ENCODE data around the gene EIF4E3.
A peak's percentile ranks its signal among the peaks of the same experiment; 100 is the strongest.

Gene EIF4E3

DNA sequence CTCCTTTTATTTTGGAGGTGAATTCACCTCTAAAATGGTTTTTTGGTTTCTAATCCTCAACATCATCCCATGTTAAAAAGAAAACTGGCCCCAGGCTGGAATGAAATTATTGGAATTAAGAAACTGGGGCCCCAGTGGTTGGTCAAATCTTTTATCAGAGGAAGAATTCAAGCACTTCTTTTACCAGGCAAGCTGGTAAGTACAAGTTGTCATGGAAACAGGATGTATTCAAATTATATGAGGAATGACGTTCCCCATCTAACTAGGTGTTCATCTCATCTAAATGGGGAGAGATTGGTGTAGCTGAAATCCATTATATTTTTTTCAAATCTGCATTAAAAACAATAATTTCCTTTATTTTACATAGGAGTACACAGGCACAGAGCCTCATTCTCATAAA, 9.7 kb upstream of the EIF4E3 start:
- no peak for DNase-seq (ENCODE audit: low read depth)
- no peak overlapping the region for H3K4me3 ChIP-seq (ENCODE audit: low read length)
- TF ChIP-seq, protein P1, sequence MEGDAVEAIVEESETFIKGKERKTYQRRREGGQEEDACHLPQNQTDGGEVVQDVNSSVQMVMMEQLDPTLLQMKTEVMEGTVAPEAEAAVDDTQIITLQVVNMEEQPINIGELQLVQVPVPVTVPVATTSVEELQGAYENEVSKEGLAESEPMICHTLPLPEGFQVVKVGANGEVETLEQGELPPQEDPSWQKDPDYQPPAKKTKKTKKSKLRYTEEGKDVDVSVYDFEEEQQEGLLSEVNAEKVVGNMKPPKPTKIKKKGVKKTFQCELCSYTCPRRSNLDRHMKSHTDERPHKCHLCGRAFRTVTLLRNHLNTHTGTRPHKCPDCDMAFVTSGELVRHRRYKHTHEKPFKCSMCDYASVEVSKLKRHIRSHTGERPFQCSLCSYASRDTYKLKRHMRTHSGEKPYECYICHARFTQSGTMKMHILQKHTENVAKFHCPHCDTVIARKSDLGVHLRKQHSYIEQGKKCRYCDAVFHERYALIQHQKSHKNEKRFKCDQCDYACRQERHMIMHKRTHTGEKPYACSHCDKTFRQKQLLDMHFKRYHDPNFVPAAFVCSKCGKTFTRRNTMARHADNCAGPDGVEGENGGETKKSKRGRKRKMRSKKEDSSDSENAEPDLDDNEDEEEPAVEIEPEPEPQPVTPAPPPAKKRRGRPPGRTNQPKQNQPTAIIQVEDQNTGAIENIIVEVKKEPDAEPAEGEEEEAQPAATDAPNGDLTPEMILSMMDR (IDR thresholded peaks at IDR 0.05; ENCODE audit: insufficient read depth, low read depth, low read length, missing control alignments) = no peak

DNA sequence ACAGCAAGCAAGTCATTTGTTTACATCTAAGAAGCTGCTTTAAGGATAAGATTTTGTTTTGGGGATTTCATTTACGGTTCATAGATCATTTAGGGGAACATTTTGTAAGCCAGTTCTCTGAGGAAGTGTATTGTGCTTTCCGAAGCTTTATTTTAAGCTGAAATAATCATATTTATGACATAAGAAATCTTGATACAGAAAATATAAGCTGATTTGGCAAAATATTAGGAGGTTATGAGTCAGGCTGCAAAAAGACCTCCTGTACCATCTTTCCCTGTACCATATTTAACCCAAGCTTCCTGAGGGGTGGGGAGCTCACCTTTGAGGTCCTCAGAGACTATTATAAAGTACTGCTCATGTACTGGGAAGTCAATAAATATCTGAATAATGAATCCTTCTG, 8.1 kb upstream of the EIF4E3 start:
- no peak for DNase-seq (ENCODE audit: low read depth)
- TF ChIP-seq, protein P1 (IDR thresholded peaks at IDR 0.05; ENCODE audit: insufficient read depth, low read depth, low read length, missing control alignments) = no peak
- H3K4me3 ChIP-seq (ENCODE audit: low read length) = no peak overlapping the region

DNA sequence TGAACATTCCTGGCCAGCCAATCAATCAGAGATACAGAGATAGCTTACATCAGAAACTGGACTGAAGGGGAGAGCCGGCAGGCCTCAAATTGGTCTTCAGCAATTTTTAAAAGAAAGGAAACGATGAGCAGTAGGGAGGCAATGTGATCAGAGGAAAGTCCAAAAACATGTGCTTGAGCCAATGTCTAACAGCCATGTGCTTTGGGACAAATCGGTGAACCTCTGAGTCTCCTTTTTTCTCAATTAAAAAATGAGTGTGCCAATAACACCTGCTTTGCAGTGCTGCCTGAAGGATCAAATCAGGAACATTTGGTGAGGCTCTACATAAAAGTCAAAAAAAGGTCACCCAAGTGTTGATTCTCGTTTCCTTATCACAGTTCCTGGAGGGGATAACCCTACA, 7.4 kb upstream of the EIF4E3 start:
- TF ChIP-seq, protein P1 (IDR thresholded peaks at IDR 0.05; ENCODE audit: insufficient read depth, low read depth, low read length, missing control alignments) = no peak
- no peak overlapping the region for H3K4me3 ChIP-seq (ENCODE audit: low read length)
- DNase-seq (ENCODE audit: low read depth) = no peak

DNA sequence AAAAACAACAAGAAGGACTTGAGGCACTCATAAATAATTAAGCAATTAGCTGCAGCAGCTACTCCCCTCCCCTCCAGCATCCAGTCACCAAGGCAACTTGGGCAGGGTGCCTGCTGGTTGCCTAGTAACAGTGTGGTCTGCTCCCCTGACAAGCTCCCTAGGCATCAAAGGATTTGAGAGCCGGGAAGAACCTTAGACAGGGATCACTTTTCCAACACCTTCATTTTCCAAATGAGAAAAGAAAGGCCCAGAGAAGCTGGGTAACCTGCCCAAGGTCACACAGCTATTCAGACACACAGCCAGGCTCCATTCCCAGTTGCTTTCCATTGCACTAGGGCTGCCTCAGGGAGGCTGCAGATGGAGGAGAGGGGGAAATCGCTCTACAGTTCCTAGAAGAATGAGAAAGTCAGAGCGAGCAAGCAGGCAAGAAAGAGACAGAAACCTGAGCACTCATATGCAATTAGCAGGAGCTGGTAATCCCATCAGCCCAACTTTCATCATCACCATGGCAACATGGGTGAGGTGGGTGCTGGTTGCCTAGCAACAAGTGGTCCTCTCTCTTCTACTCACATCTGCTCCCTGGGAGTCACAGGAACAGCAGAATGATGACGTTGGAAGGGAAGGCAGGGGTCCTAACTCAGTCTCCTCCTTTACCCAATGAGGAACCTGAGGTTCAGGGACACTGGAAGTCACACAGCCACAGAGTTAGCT, 3.6 kb upstream of the EIF4E3 start:
- H3K4me3 ChIP-seq (ENCODE audit: low read length) = no peak overlapping the region
- DNase-seq (ENCODE audit: low read depth) = no peak

DNA sequence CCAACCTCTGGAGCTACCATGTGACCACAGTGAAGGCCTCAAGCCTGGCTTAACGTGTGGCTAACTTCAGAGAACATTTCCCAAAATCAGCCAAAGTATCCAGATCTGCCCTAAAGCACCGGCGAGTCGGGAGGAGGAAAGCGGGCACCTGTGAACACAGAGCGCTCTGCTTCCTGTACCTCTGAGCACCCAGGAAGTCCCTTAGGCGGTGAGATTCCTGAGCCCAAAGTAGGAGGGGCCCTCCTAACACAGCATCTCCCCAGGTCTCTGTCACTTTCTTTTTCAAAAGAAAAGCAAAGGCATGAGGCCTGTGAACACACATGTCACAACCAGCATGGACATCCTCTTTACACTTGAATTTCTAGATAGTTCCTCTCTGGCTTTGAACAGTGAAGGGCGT, 944 bp upstream of the EIF4E3 start:
- DNase-seq (ENCODE audit: low read depth) = no peak
- TF ChIP-seq, protein P1 (IDR thresholded peaks at IDR 0.05; ENCODE audit: insufficient read depth, low read depth, low read length, missing control alignments) = no peak
- no peak overlapping the region for H3K4me3 ChIP-seq (ENCODE audit: low read length)

More for the DNA sequence above, 3.6 kb upstream of the EIF4E3 start:
- TF ChIP-seq, protein P1 (IDR thresholded peaks at IDR 0.05; ENCODE audit: insufficient read depth, low read depth, low read length, missing control alignments) = no peak

DNA sequence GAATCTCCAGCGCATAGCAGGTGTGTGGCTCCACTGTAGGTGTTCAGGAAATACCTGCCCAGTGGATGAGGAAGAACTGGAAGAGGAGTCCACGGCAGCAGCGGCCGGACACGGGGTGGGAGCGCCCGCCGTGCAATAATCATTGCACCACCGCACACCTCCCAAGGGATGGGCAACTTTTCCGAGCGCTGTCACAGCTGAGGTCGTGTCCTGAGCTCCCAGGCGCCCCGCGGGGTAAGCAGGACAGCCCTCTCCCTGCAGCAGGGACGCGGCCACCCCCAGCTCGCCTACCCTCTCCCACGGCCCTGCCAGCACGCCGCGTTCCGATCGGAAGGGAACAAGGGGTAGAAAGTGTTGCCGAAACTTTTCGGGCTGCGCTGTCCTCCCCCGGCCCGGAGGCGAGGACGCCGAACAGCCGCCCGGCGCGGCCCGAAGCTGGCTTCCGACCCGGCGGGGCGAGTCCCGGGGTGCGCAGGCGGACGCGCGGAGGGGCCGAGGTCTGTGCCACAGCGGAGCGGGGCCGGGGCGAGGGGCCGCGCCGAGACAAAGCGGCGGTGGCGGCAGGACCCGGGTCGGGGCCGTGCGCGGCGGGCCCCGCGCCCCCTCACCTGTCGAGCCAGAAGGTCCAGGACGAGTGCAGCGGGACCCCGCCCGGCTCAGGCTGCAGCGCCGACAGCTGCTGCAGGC, 475 bp downstream of the EIF4E3 start:
- peak overlapping the region; percentile 66 for H3K4me3 ChIP-seq (ENCODE audit: low read length)
- TF ChIP-seq, protein P1 (IDR thresholded peaks at IDR 0.05; ENCODE audit: insufficient read depth, low read depth, low read length, missing control alignments) = no peak
- DNase-seq (ENCODE audit: low read depth) = peak; percentile 30

DNA sequence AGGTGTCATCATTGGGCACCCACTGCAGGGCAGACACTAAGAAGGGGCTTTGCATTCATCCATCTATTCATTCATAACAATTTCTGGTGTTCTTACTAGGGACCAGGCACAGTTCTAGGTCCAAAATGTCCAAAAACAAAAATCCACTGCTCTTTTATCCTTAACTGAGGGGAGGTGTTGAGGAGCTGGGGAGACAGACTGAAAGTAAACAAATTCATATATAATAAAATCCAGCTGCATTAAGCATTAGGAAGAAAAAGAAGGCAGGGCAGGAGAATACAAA, 1.1 kb downstream of the EIF4E3 start:
- peak overlapping the region; percentile 66 for H3K4me3 ChIP-seq (ENCODE audit: low read length)
- no peak for DNase-seq (ENCODE audit: low read depth)
- TF ChIP-seq, protein P1 (IDR thresholded peaks at IDR 0.05; ENCODE audit: insufficient read depth, low read depth, low read length, missing control alignments) = no peak

Measured in epithelial cell of esophagus (primary cell).